HepG2 (cell line): ENCODE data around the gene CPSF6. TPM values are rescaled to one million over a fixed set of nuclear protein-coding genes. Genes with fewer than 3 reads are reported as not detected.

Source experiments
- ATAC-seq: fragments of 200-7000 bp; cut with Tn5 transposase; 3 replicates; pipeline ENCODE4 v1.9.1; 2020; ENCODE audit warnings: mild to moderate bottlenecking, moderate library complexity
- BruUV-seq: library from RNA; stranded (reverse); fragments of 400-500 nt; replicated peaks from 2 replicates; lab custom pipeline; 2021; lab: Mats Ljungman, UMichigan
- CTCF ChIA-PET: fragments of 300-600 bp; formaldehyde crosslinking; extraction: SDS; loops from one replicate; lab custom pipeline; 2021; ENCODE audit warnings: low total read pairs, inconsistent platforms, low intra/inter-chr PET ratio; lab: Yijun Ruan, JAX
- POLR2A ChIA-PET: fragments of 350-600 bp; sonication (Branson Sonifier 250); formaldehyde crosslinking; loops from one replicate; lab custom pipeline; 2020; ENCODE audit warnings: antibody characterized with exemption, inconsistent platforms; lab: Yijun Ruan, JAX
- DNase-seq: peaks from one replicate; pipeline ENCODE4 v3.0.0-alpha.2; 2015; ENCODE audit warnings: low spot score
- FAIRE-seq: peaks from 3 replicates; lab custom pipeline; 2011; peaks lifted over from hg19 to GRCh38; lab: Jason Lieb, UNC
- H2AFZ ChIP-seq: one replicate; pipeline ENCODE4 v1.6.1; 2011; ENCODE audit warnings: low read length, inconsistent platforms
- H3K27ac ChIP-seq: fragments of 300-600 bp; 3 replicates; pipeline ENCODE4 v1.8.0; 2011; ENCODE audit warnings: mixed run types, mild to moderate bottlenecking, mixed read lengths, low read length, inconsistent platforms; ENCODE audit not compliant: insufficient read depth; ENCODE audit errors: extremely low read length
- H3K27me3 ChIP-seq, 2 experiments: fragments of 200-600 bp in 1 of 2; 2 replicates in 1 of 2; 3 replicates in 1 of 2; pipeline versions ENCODE4 v1.6.0 to v1.8.0; 2011; ENCODE audit warnings: low read length in 2 of 2, mild to moderate bottlenecking in 2 of 2, moderate library complexity in 2 of 2, inconsistent platforms in 1 of 2; ENCODE audit not compliant: insufficient read depth in 2 of 2, control insufficient read depth in 1 of 2
- H3K36me3 ChIP-seq, 2 experiments: fragments of 200-600 bp in 1 of 2; replicated peaks in 1 of 2; 2 replicates in 1 of 2; 3 replicates in 1 of 2; pipeline versions ENCODE4 v1.5.1 to v1.8.0; 2011; ENCODE audit warnings: low read length in 2 of 2, inconsistent platforms in 1 of 2; ENCODE audit not compliant: insufficient read depth in 2 of 2, control insufficient read depth in 1 of 2
- H3K4me1 ChIP-seq: 2 replicates; pipeline ENCODE4 v1.5.1; 2012; ENCODE audit warnings: low read length, inconsistent platforms; ENCODE audit not compliant: insufficient read depth
- H3K4me2 ChIP-seq: 2 replicates; pipeline ENCODE4 v1.6.0; 2011; ENCODE audit warnings: low read depth, low read length, inconsistent platforms
- H3K4me3 ChIP-seq, 3 experiments: fragments of 200-600 bp in 1 of 3; sonication (generic), shearing (Covaris generic) in 1 of 3; replicated peaks in 1 of 3; 2 replicates each; pipeline ENCODE4 v1.5.1; 2011 to 2016; ENCODE audit warnings: low read length in 3 of 3, inconsistent platforms in 2 of 3, low read depth in 2 of 3, mild to moderate bottlenecking in 2 of 3, control low read depth in 1 of 3, mixed read lengths in 1 of 3; ENCODE audit not compliant: insufficient read depth in 1 of 3
- H3K79me2 ChIP-seq: one replicate; pipeline ENCODE4 v1.6.1; 2011; ENCODE audit warnings: low read length, inconsistent platforms; ENCODE audit not compliant: insufficient read depth
- H3K9ac ChIP-seq: 2 replicates; pipeline ENCODE4 v1.6.0; 2011; ENCODE audit warnings: mild to moderate bottlenecking, low read depth, low read length, inconsistent platforms; ENCODE audit not compliant: insufficient read depth
- H3K9me3 ChIP-seq: 2 replicates; pipeline ENCODE4 v1.5.1; 2012; ENCODE audit warnings: mild to moderate bottlenecking, low read length
- H4K20me1 ChIP-seq: 2 replicates; pipeline ENCODE4 v1.6.0; 2011; ENCODE audit warnings: inconsistent platforms, mild to moderate bottlenecking, low read length, moderate library complexity; ENCODE audit not compliant: insufficient read depth
- BRCA1 ChIP-seq: sonication (generic); formaldehyde crosslinking; IDR thresholded peaks from 2 replicates; pipeline ENCODE4 v1.4.0; 2020; ENCODE audit warnings: missing genetic modification reagents
- CCDC6 ChIP-seq: sonication (generic); formaldehyde crosslinking; IDR thresholded peaks from 2 replicates; pipeline ENCODE4 v1.8.1; 2022; ENCODE audit warnings: mild to moderate bottlenecking, missing genetic modification reagents, moderate library complexity
- CSRNP1 ChIP-seq: sonication (generic); formaldehyde crosslinking; IDR thresholded peaks from 2 replicates; pipeline ENCODE4 v1.8.1; 2023; ENCODE audit warnings: mild to moderate bottlenecking, missing genetic modification reagents
- IRF2 ChIP-seq: IDR thresholded peaks from 2 replicates; pipeline ENCODE4 v1.6.1; 2018; ENCODE audit warnings: missing genetic modification reagents, missing compliant biosample characterization
- MAFF ChIP-seq: IDR thresholded peaks from 2 replicates; pipeline ENCODE4 v1.6.1; 2011; ENCODE audit warnings: low read depth, low read length, improper control_type of control experiment
- MAZ ChIP-seq, 2 experiments: sonication (generic) in 1 of 2; formaldehyde crosslinking in 1 of 2; IDR thresholded peaks; 2 replicates each; pipeline versions ENCODE4 v1.5.0 to v1.6.1; 2012 to 2020; ENCODE audit warnings: low read depth in 2 of 2, mild to moderate bottlenecking in 2 of 2, borderline replicate concordance in 1 of 2, improper control_type of control experiment in 1 of 2, low read length in 1 of 2, missing genetic modification reagents in 1 of 2, moderate library complexity in 1 of 2
- TAF1 ChIP-seq: sonication (generic); formaldehyde crosslinking; IDR thresholded peaks from 2 replicates; pipeline ENCODE4 v1.4.0; 2020; ENCODE audit warnings: missing genetic modification reagents
- TBL1XR1 ChIP-seq: fragments of 150-350 bp; IDR thresholded peaks from 2 replicates; pipeline ENCODE4 v1.6.1; 2014; ENCODE audit warnings: borderline replicate concordance, low read length; ENCODE audit not compliant: partially characterized antibody
- ZNF33A ChIP-seq: sonication (generic); formaldehyde crosslinking; IDR thresholded peaks from 2 replicates; pipeline ENCODE4 v1.5.1; 2020; ENCODE audit warnings: missing genetic modification reagents, mild to moderate bottlenecking, moderate library complexity, borderline replicate concordance
- ZNF615 ChIP-seq: sonication (generic); formaldehyde crosslinking; IDR thresholded peaks from 2 replicates; pipeline ENCODE4 v1.5.0; 2020; ENCODE audit warnings: mild to moderate bottlenecking, missing genetic modification reagents, borderline replicate concordance
- ZNF616 ChIP-seq: sonication (generic); formaldehyde crosslinking; IDR thresholded peaks from 2 replicates; pipeline ENCODE4 v1.5.0; 2020; ENCODE audit warnings: low read depth, mild to moderate bottlenecking, missing genetic modification reagents
- ZNF704 ChIP-seq: sonication (generic); formaldehyde crosslinking; IDR thresholded peaks from 2 replicates; pipeline ENCODE4 v1.8.1; 2023; ENCODE audit warnings: mild to moderate bottlenecking, inconsistent platforms, moderate library complexity, missing genetic modification reagents, borderline replicate concordance
- ZNF850 ChIP-seq: sonication (generic); formaldehyde crosslinking; conservative IDR thresholded peaks from 2 replicates; pipeline ENCODE4 v1.9.0; 2021; ENCODE audit warnings: mild to moderate bottlenecking, missing genetic modification reagents
- WGBS: methylation state at CpG from one replicate; pipeline ENCODE4 v1.1.6; 2017; ENCODE audit warnings: low lambda C conversion rate; 5-methylcytosine and 5-hydroxymethylcytosine counted together
- in situ Hi-C: cut with HindIII; loops from 2 replicates; pipeline ENCODE4 v1.10.0; 2017; ENCODE audit warnings: low pct_unique_long_range_greater_than_20kb; ENCODE audit not compliant: extremely low pct_ligation_motif_present
- intact Hi-C: fragments of 100-400 bp; cut with micrococcal nuclease; formaldehyde crosslinking; loops from one replicate; pipeline ENCODE4 v1.10.0; 2022; ENCODE audit not compliant: unreplicated experiment
- polyA plus RNA-seq, 8 experiments: library from polyadenylated mRNA; depleted of rRNA in 3 of 8; stranded (reverse) in 7 of 8; unstranded in 1 of 8; fragments of >200 nt; fragmentation: Illumina TruSeq in 4 of 8; extraction: Trizol in 4 of 8; gene quantifications; 2 replicates each; pipeline versions ENCODE4 v1.2.1 to v1.2.3, GENCODE V29; 2011 to 2016; ENCODE audit warnings: low read depth in 4 of 8, missing spikeins in 1 of 8, mixed read lengths in 1 of 8; ENCODE audit not compliant: insufficient read depth in 1 of 8
- total RNA-seq, 5 experiments: library from RNA; depleted of rRNA; stranded (reverse); fragments of >200 nt; fragmentation: Illumina TruSeq; extraction: Trizol; gene quantifications; 2 replicates each; pipeline ENCODE4 v1.2.3, GENCODE V29; 2016; ENCODE audit warnings: low read depth in 1 of 5
- TF ChIP-seq, protein P1 (sequence below): sonication (generic); IDR thresholded peaks from 2 replicates; pipeline ENCODE4 v1.6.1; 2016; ENCODE audit warnings: low read depth, borderline replicate concordance
- TF ChIP-seq, protein P2 (sequence below): IDR thresholded peaks from 2 replicates; pipeline ENCODE4 v1.6.1; 2016; ENCODE audit warnings: low read depth, borderline replicate concordance

CPSF6 gene
- total and polyA plus RNA-seq, 2 of the 13 experiments (the other 11 are each of a cell fraction or from before 2014, with no cell fraction given) = 41.8 to 71.0 TPM

DNA sequence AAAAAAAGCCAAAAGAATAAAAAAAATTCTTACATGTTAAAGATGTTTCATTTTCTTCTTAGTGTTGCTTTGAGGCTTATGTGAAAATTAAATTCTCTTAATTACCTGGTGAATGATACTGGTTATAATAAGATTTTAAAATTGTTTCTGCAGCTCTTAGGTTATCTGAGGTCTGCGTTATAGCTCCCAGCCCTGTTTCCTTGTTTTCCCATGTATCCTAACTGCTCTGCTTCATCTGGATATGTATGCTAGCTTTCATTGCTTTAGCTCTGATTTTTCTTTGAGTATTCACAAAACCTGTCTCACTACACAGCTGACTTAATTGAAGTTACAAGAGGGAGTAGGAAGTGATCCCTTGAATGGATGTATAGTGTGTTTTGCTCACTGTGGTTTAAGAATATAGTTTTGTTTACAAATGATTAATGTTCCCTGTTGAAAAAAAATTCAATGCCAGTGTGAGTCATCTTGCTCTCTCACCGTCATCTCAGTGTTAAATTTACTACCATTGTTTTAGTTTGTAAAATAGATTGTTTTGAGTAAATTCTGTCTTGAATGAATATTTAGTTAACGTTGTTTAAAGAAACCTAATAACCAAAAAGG lies 26.8 kb downstream of the CPSF6 start:
- 95% methylated on average over 3 of the region's 3 CpGs for WGBS

GRCh38 chr12:69269736-69270135 lies 30.4 kb downstream of the CPSF6 start:
- DNase-seq = no peak
- Histone ChIP-seq H3K9me3 (no peaks in the 10 kb centered on the region), H3K4me3 (no peak overlapping the region), H3K27ac (no peak overlapping the region), H2AFZ (no peak overlapping the region), H3K27me3 (no peaks in the 10 kb centered on the region), H3K9ac (no peak overlapping the region), H3K36me3 (peaks cover 0 to 31% of the 10 kb centered on the region in 2 experiments; a peak in 4 of 5 replicates), H3K4me2 (no peak overlapping the region), H3K4me1 (no peaks in the 10 kb centered on the region), H3K79me2 (no peaks in the 10 kb centered on the region), H4K20me1 (no peaks in the 10 kb centered on the region)
- no peak for ATAC-seq
- no TSS peak for BruUV-seq
- ChIA-PET CTCF (no interaction called here), POLR2A (no interaction called here)
- FAIRE-seq = no peak
- in situ Hi-C loops = no loop called here
- WGBS = 99% methylated on average over 2 of the region's 2 CpGs
- intact Hi-C loops = no loop called here
- TF ChIP-seq IRF2 (no peak), TAF1 (CRISPR knock-in tag) (no peak), TBL1XR1 (no peak), CSRNP1 (CRISPR knock-in tag) (no peak), MAZ (IDR thresholded peaks at IDR 0.05; ENCODE audit: borderline replicate concordance, low read depth, low read length) (no peak), MAZ (CRISPR knock-in tag; IDR thresholded peaks at IDR 0.05; ENCODE audit: low read depth) (no peak), BRCA1 (CRISPR knock-in tag) (no peak), ZNF615 (CRISPR knock-in tag) (no peak), ZNF704 (no peak), CCDC6 (no peak), ZNF850 (no peak)
- TF ChIP-seq, protein P1, sequence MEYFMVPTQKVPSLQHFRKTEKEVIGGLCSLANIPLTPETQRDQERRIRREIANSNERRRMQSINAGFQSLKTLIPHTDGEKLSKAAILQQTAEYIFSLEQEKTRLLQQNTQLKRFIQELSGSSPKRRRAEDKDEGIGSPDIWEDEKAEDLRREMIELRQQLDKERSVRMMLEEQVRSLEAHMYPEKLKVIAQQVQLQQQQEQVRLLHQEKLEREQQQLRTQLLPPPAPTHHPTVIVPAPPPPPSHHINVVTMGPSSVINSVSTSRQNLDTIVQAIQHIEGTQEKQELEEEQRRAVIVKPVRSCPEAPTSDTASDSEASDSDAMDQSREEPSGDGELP = no peak
- TF ChIP-seq, protein P2, sequence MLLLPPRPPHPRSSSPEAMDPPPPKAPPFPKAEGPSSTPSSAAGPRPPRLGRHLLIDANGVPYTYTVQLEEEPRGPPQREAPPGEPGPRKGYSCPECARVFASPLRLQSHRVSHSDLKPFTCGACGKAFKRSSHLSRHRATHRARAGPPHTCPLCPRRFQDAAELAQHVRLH (CRISPR knock-in tag) = no peak

More for the DNA sequence above, 26.8 kb downstream of the CPSF6 start:
- ATAC-seq = no peak
- in situ Hi-C loops = no loop called here
- CTCF ChIA-PET = no interaction called here
- POLR2A ChIA-PET = no interaction called here
- TF ChIP-seq ZNF33A (CRISPR knock-in tag) (no peak), MAFF (no peak), ZNF616 (CRISPR knock-in tag) (no peak)
- TF ChIP-seq, all 625 proteins: peak for 0
- no peaks in the 10 kb centered on the region for H4K20me1 ChIP-seq
- H3K4me1 ChIP-seq = no peaks in the 10 kb centered on the region
- H2AFZ ChIP-seq = no peak overlapping the region
- peaks cover 2 to 56% of the 10 kb centered on the region in 2 experiments for H3K36me3 ChIP-seq
- no peaks in the 10 kb centered on the region for H3K79me2 ChIP-seq
- no peak for DNase-seq
- no TSS peak for BruUV-seq
- no peak for FAIRE-seq
- H3K4me2 ChIP-seq = no peak overlapping the region
- H3K4me3 ChIP-seq = no peak overlapping the region
- H3K27ac ChIP-seq = no peak overlapping the region
- intact Hi-C loops = no loop called here
- no peaks in the 10 kb centered on the region for H3K27me3 ChIP-seq
- H3K9me3 ChIP-seq = no peaks in the 10 kb centered on the region
- H3K9ac ChIP-seq = no peak overlapping the region
